Measurements from ENCODE around the gene FKBP4. TPM values are rescaled to one million over a fixed set of nuclear protein-coding genes. Genes with fewer than 3 reads are reported as not detected.

Gene FKBP4
- total and polyA plus RNA-seq, 4 donors = 44.0 to 132 (median 89.3) TPM

DNA sequence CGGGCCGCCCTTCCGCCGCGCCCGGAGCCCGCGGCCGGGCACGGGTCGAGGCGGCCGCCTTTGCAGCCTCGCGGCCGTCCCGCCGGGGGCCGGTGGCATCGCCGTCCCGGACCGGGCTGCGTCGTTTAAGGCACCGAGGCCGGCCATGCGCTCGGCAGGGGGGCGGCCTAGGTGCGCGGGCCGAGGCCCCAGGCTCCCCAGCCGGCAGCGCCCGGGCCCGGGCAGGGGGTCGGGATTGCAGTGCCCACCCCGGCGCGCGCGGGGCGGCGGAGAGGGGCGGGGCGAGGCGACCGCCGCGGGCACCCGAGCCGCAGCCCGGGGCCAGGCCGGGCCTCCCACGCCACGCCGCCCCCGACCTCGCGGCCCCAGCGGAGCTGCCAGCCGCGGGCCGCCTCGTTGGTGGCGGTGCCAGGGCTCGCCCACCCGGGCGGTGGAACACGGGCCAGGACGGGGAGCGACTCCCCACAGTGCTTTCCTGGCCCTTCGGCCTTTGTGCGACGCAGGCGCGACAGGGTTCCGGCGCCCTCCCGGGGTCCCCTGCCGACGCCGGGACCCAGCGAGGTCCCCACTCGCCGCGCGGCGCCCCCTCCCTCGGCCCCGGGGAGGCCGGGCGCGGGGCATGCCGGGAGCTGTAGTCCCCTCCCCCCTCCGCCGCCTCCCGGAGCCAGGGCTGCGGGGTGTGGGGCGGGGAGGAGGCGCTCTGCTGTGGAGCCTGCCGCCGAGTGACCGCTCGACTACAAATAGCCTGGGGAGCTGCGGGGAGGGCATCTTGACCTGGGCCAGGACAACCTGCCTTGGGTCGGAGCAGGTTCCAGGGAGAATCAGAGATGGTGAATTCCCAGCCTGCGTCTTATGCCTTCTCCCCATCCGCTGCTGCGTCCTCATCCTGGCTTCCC, 769 bp downstream of the FKBP4 start:
- DNase-seq (ENCODE audit: low read depth in 4 of 6, low spot score in 6 of 6) = peak in 5 of 6 donors; percentile 36 to 94 (median 69)
- Histone ChIP-seq H3K36me3 (ENCODE audit: control insufficient read depth, insufficient read depth, low read length) (peaks cover 32% of the 10 kb centered on the region), H3K4me3 (ENCODE audit: low read depth, low read length) (peak overlapping the region; percentile 80), H3K4me1 (ENCODE audit: control insufficient read depth, insufficient read depth, low read length) (peaks cover 28% of the 10 kb centered on the region), H3K27me3 (ENCODE audit: control insufficient read depth, insufficient read depth, low read length) (no peaks in the 10 kb centered on the region), H3K9me3 (ENCODE audit: control insufficient read depth, insufficient read depth, low read length) (no peaks in the 10 kb centered on the region), H3K27ac (ENCODE audit: low read depth, low read length) (peak overlapping the region; percentile 87)
- WGBS (ENCODE audit: insufficient coverage) = under 1% methylated on average over 110 of the region's 111 CpGs

DNA sequence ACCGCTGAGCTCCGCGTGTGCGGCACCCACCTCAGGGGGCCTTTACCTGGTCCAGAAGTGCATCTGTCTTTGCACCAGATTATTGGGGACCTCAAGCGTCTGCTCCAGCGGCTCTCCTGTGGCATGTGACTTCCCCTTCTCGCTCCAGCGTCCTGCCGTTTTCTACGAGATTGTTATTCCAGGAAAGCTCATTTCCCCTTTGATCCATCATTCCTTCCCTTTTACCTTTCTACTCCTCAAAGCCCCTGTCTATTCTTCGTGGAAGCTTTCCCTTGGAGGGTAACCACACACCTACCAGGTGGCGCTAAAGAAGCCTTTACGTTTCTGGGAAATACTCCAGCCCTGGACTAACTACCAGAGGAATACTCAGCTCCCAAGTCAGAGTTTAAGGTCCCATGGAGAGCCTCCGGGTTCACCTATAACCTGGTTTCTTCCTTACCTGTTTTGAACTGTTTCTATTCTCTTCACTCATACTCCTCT, 1.5 kb downstream of the FKBP4 start:
- peak in 1 of 6 donors; percentile 28 for DNase-seq (ENCODE audit: low read depth in 4 of 6, low spot score in 6 of 6)
- Histone ChIP-seq H3K27me3 (ENCODE audit: control insufficient read depth, insufficient read depth, low read length) (no peaks in the 10 kb centered on the region), H3K9me3 (ENCODE audit: control insufficient read depth, insufficient read depth, low read length) (no peaks in the 10 kb centered on the region), H3K36me3 (ENCODE audit: control insufficient read depth, insufficient read depth, low read length) (peaks cover 39% of the 10 kb centered on the region), H3K27ac (ENCODE audit: low read depth, low read length) (peak overlapping the region; percentile 51), H3K4me3 (ENCODE audit: low read depth, low read length) (peak overlapping the region; percentile 80), H3K4me1 (ENCODE audit: control insufficient read depth, insufficient read depth, low read length) (peaks cover 33% of the 10 kb centered on the region)
- 9% methylated on average over 14 of the region's 14 CpGs for WGBS (ENCODE audit: insufficient coverage)

DNA sequence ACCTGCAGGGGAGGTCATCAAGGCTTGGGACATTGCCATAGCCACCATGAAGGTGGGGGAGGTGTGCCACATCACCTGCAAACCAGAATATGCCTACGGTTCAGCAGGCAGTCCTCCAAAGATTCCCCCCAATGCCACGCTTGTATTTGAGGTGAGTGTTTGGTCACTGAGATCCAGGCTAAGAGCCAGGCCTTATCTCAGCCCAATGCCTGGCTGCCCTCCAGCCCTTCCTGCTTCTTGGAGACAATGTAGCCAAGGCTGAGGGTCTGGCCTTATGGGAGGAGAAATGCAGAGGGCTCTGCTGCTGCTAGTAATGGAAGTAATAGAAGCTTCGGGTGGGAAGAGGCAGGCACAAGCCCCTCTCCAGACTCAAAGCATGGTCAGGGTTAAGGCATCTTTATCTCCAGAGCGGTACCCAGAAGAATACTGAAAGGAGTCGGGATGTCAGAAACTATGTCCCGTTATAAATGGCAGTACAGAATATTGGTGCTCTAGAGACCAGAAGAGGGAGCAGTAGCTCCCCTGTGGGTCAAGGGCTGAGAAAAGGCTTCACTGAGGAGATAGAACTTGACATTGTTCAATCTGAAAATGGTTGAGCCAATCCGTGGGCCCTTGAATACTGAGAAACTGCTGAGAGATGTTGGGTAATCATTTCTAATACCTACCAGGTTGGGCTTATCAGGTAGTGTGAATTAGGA, 3.1 kb downstream of the FKBP4 start:
- DNase-seq (ENCODE audit: low read depth in 4 of 6, low spot score in 6 of 6) = no peak
- Histone ChIP-seq H3K27ac (ENCODE audit: low read depth, low read length) (no peak overlapping the region), H3K9me3 (ENCODE audit: control insufficient read depth, insufficient read depth, low read length) (no peaks in the 10 kb centered on the region), H3K4me3 (ENCODE audit: low read depth, low read length) (no peak overlapping the region), H3K36me3 (ENCODE audit: control insufficient read depth, insufficient read depth, low read length) (peaks cover 53% of the 10 kb centered on the region), H3K4me1 (ENCODE audit: control insufficient read depth, insufficient read depth, low read length) (peaks cover 35% of the 10 kb centered on the region), H3K27me3 (ENCODE audit: control insufficient read depth, insufficient read depth, low read length) (no peaks in the 10 kb centered on the region)
- WGBS (ENCODE audit: insufficient coverage) = 88% methylated on average over 5 of the region's 7 CpGs

DNA sequence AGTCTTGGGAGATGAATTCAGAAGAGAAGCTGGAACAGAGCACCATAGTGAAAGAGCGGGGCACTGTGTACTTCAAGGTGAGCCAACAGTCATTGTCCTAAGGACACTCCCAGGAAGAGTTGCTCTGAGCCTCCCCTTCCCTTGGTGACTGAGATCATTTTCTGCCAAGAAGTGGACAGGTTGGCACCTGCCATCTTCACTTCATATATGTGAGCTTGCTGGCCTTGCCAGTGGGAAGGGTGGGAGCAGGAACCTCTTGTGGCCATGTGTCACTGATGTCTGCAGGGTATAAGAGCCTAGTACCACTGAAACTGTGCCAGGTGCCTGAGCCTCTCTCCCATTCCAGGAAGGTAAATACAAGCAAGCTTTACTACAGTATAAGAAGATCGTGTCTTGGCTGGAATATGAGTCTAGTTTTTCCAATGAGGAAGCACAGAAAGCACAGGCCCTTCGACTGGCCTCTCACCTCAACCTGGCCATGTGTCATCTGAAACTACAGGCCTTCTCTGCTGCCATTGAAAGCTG, 5.3 kb downstream of the FKBP4 start:
- H3K9me3 ChIP-seq (ENCODE audit: control insufficient read depth, insufficient read depth, low read length) = no peaks in the 10 kb centered on the region
- no peak overlapping the region for H3K4me3 ChIP-seq (ENCODE audit: low read depth, low read length)
- peaks cover 72% of the 10 kb centered on the region for H3K36me3 ChIP-seq (ENCODE audit: control insufficient read depth, insufficient read depth, low read length)
- H3K4me1 ChIP-seq (ENCODE audit: control insufficient read depth, insufficient read depth, low read length) = peaks cover 22% of the 10 kb centered on the region
- WGBS (ENCODE audit: insufficient coverage) = 95% methylated on average over 3 of the region's 3 CpGs
- H3K27me3 ChIP-seq (ENCODE audit: control insufficient read depth, insufficient read depth, low read length) = no peaks in the 10 kb centered on the region
- no peak for DNase-seq (ENCODE audit: low read depth in 4 of 6, low spot score in 6 of 6)
- H3K27ac ChIP-seq (ENCODE audit: low read depth, low read length) = no peak overlapping the region

DNA sequence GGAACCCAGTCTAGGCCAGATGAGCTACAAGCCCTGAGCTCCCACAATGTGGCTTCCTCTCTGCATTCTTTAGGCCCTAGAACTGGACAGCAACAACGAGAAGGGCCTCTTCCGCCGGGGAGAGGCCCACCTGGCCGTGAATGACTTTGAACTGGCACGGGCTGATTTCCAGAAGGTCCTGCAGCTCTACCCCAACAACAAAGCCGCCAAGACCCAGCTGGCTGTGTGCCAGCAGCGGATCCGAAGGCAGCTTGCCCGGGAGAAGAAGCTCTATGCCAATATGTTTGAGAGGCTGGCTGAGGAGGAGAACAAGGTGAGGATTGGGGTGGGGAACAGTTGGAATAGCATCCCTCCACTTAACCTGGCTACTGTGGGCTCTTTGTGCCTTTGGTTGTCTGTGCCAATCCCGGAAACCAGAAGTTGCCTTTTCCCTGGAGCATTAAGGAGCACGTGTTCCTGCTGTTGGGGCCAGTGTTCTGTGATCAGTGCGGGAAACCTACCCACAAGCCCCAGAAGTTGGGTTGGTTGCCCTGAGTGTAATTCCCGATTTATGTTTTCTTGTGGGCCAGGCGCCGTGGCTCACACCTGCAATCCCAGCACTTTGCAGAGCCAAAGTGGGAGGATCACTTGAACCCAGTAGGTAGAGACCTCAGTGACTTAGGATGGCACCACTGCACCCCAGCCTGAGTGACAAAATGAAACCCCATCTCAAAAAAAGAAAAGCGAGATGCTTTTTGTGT, 6.4 kb downstream of the FKBP4 start:
- H3K27me3 ChIP-seq (ENCODE audit: control insufficient read depth, insufficient read depth, low read length) = no peaks in the 10 kb centered on the region
- H3K4me1 ChIP-seq (ENCODE audit: control insufficient read depth, insufficient read depth, low read length) = peaks cover 18% of the 10 kb centered on the region
- peak in 2 of 6 donors; percentile 32 to 41 for DNase-seq (ENCODE audit: low read depth in 4 of 6, low spot score in 6 of 6)
- H3K9me3 ChIP-seq (ENCODE audit: control insufficient read depth, insufficient read depth, low read length) = no peaks in the 10 kb centered on the region
- no peak overlapping the region for H3K27ac ChIP-seq (ENCODE audit: low read depth, low read length)
- peaks cover 72% of the 10 kb centered on the region for H3K36me3 ChIP-seq (ENCODE audit: control insufficient read depth, insufficient read depth, low read length)
- no peak overlapping the region for H3K4me3 ChIP-seq (ENCODE audit: low read depth, low read length)
- WGBS (ENCODE audit: insufficient coverage) = 64% methylated on average over 8 of the region's 16 CpGs

DNA sequence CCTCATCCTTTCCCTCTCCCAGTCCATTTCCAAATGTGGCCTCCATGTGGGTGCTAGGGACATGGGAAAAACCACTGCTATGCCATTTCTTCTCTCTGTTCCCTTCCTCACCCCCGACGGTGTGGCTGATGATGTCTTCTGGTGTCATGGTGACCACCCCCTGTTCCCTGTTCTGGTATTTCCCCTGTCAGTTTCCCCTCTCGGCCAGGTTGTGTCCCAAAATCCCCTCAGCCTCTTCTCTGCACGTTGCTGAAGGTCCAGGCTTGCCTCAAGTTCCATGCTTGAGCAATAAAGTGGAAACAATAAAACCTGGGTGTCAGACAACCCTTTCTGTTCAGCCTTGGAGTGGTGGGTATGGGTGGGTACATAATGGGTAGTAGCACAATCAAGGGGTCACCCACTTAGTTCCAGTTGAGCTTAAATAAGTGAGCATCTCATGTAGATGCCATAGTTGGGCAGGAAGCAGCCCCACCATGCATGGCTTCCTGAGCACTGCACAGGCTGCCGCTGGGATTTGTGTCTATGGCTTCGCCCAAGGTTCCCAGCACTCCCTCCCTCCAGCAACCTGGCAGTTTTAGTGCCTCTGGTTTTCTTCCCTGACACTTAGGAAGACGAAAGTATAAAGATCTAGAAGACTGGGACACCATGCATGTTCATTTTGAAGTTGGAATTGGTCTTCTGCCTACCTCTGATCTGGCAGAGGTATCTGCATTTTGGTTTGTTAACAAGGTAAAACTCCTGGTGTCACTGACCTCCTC, 9.0 kb downstream of the FKBP4 start:
- Histone ChIP-seq H3K36me3 (ENCODE audit: control insufficient read depth, insufficient read depth, low read length) (peaks cover 57% of the 10 kb centered on the region), H3K4me1 (ENCODE audit: control insufficient read depth, insufficient read depth, low read length) (peaks cover 7% of the 10 kb centered on the region), H3K27me3 (ENCODE audit: control insufficient read depth, insufficient read depth, low read length) (no peaks in the 10 kb centered on the region), H3K9me3 (ENCODE audit: control insufficient read depth, insufficient read depth, low read length) (no peaks in the 10 kb centered on the region), H3K27ac (ENCODE audit: low read depth, low read length) (no peak overlapping the region), H3K4me3 (ENCODE audit: low read depth, low read length) (no peak overlapping the region)
- DNase-seq (ENCODE audit: low read depth in 4 of 6, low spot score in 6 of 6) = no peak
- 87% methylated on average over 5 of the region's 7 CpGs for WGBS (ENCODE audit: insufficient coverage)

DNA sequence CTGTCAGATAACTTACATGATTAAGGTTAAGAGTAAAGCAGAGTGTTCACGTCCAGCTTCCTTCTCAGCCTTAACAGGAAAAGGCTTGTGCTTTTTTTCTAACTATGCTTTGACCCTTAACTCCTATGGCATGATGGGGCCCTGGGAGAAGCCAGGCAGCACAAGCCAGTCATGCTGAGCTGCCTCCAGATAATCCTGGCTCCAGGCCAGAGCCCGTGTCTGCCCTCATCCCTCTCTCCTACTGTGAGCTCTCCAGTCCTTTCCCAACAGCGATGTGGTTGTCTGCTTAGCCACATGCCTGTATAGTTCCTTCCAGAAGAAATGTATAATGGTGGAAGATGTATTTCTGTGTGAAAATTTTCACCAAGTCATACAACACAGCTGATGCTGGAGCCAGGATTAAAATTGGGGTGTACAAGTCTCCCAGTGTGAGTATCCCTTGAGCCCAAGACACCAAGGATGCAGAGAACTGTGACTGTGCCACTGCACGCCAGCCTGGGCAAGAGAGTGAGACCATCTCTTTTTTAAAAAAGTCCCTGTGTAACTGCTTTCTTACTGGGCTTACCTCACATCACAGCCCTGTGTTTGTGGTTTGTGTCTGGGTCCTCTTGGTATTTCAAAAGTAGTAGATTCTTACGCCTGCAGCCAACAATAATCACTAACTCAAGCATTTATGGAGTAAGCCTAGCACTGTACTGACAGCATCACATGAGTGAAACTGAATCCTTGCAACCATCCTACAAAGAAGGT, 9.8 kb downstream of the FKBP4 start:
- Histone ChIP-seq H3K4me1 (ENCODE audit: control insufficient read depth, insufficient read depth, low read length) (peaks cover 7% of the 10 kb centered on the region), H3K9me3 (ENCODE audit: control insufficient read depth, insufficient read depth, low read length) (no peaks in the 10 kb centered on the region), H3K36me3 (ENCODE audit: control insufficient read depth, insufficient read depth, low read length) (peaks cover 50% of the 10 kb centered on the region), H3K27me3 (ENCODE audit: control insufficient read depth, insufficient read depth, low read length) (no peaks in the 10 kb centered on the region), H3K4me3 (ENCODE audit: low read depth, low read length) (no peak overlapping the region), H3K27ac (ENCODE audit: low read depth, low read length) (no peak overlapping the region)
- peak in 2 of 6 donors; percentile 29 to 44 for DNase-seq (ENCODE audit: low read depth in 4 of 6, low spot score in 6 of 6)
- WGBS (ENCODE audit: insufficient coverage) = 67% methylated on average over 1 of the region's 5 CpGs

DNA sequence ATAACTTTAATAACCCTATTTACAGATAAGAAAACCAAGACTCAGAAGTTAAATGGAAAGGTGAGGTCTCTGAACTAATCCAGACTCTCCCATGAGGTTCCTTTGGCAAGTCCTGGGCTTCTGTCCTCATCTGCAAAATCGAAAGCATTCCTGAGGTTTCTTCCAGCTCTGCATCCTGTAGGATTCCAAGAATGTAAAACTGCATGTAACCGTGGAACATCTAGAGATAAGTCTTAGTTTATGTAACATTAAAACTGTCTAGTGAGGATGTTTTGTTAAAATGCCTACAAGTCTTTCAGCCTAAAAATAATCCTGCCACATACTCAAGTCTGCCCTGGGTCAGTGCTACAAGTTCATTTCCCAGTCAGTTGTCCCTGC, 10.4 kb downstream of the FKBP4 start:
- peaks cover 44% of the 10 kb centered on the region for H3K36me3 ChIP-seq (ENCODE audit: control insufficient read depth, insufficient read depth, low read length)

More for the DNA sequence above, 10.4 kb downstream of the FKBP4 start:
- H3K4me3 ChIP-seq (ENCODE audit: low read depth, low read length) = no peak overlapping the region
- 100% methylated on average over 1 of the region's 2 CpGs for WGBS (ENCODE audit: insufficient coverage)
- H3K9me3 ChIP-seq (ENCODE audit: control insufficient read depth, insufficient read depth, low read length) = no peaks in the 10 kb centered on the region
- H3K4me1 ChIP-seq (ENCODE audit: control insufficient read depth, insufficient read depth, low read length) = peaks cover 7% of the 10 kb centered on the region
- no peaks in the 10 kb centered on the region for H3K27me3 ChIP-seq (ENCODE audit: control insufficient read depth, insufficient read depth, low read length)
- H3K27ac ChIP-seq (ENCODE audit: low read depth, low read length) = no peak overlapping the region
- no peak for DNase-seq (ENCODE audit: low read depth in 4 of 6, low spot score in 6 of 6)

Data from spinal cord (tissue), 10 donors.